ENCODE measurements around the gene SETD2. TPM values are rescaled to one million over a fixed set of nuclear protein-coding genes. Genes with fewer than 3 reads are reported as not detected.

The SETD2 gene
- total and polyA plus RNA-seq, 2 donors (not counting 1 experiment from before 2014, with no cell fraction given), result 22.6 to 91.4 TPM

DNA sequence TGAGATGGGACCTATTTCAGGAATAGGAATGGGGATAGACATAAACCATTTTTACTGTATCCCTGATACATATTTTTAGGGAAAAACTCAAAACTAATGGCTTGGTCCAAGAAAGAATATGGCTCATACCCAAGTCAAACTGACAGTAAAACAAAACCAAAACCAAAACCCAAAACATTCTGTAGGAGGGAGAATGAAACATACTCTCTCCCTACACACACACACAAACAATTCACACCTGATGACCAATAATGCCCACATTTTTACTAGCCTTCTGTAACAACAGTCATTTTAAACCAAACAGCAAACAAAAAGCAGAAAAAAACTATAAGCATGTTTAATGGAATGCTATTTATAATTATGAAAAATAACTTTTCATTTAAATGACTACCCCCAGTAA lies 109.5 kb downstream of the SETD2 start:
- ChIA-PET CTCF (no interaction called here), POLR2A (no interaction called here)
- H3K27me3 ChIP-seq (replicated peaks in 1 of 4; ENCODE audit: control extremely low read depth in 1 of 4, control insufficient read depth in 3 of 4, insufficient read depth in 4 of 4, low read length in 3 of 4), result no peaks in the 10 kb centered on the region
- peaks cover 5% of the 10 kb centered on the region for H4K20me1 ChIP-seq (ENCODE audit: control insufficient read depth, insufficient read depth, low read length, poor library complexity, severe bottlenecking)
- H3K79me2 ChIP-seq (ENCODE audit: control insufficient read depth, insufficient read depth, low read length), result peaks cover 35% of the 10 kb centered on the region
- H3K4me2 ChIP-seq (replicated peaks; ENCODE audit: low read depth, low read length, poor library complexity, severe bottlenecking), result no peak overlapping the region
- H3K9ac ChIP-seq (ENCODE audit: low read length), result no peak overlapping the region
- TF ChIP-seq EZH2 (IDR thresholded peaks at IDR 0.05; ENCODE audit: borderline replicate concordance, insufficient read depth, low read depth, low read length, poor library complexity, severe bottlenecking), result no peak
- TF ChIP-seq, protein P1, sequence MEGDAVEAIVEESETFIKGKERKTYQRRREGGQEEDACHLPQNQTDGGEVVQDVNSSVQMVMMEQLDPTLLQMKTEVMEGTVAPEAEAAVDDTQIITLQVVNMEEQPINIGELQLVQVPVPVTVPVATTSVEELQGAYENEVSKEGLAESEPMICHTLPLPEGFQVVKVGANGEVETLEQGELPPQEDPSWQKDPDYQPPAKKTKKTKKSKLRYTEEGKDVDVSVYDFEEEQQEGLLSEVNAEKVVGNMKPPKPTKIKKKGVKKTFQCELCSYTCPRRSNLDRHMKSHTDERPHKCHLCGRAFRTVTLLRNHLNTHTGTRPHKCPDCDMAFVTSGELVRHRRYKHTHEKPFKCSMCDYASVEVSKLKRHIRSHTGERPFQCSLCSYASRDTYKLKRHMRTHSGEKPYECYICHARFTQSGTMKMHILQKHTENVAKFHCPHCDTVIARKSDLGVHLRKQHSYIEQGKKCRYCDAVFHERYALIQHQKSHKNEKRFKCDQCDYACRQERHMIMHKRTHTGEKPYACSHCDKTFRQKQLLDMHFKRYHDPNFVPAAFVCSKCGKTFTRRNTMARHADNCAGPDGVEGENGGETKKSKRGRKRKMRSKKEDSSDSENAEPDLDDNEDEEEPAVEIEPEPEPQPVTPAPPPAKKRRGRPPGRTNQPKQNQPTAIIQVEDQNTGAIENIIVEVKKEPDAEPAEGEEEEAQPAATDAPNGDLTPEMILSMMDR (IDR thresholded peaks at IDR 0.05), result no peak
- Mint-ChIP-seq H3K9me3 (ENCODE audit: insufficient read depth) (no peaks in the 10 kb centered on the region), H3K4me1 (peaks cover 4% of the 10 kb centered on the region), H3K4me3 (no peak overlapping the region), H3K27ac (peak overlapping the region; percentile 22), H3K27me3 (no peaks in the 10 kb centered on the region)
- no peak for DNase-seq
- H2AFZ ChIP-seq (ENCODE audit: insufficient read depth, low read depth, low read length, poor library complexity, severe bottlenecking), result no peak overlapping the region
- H3K4me1 ChIP-seq (ENCODE audit: control insufficient read depth in 2 of 2, insufficient read depth in 2 of 2, low read length in 2 of 2), result no peaks in the 10 kb centered on the region
- no peak for ATAC-seq (ENCODE audit: low read depth)
- H3K9me3 ChIP-seq (ENCODE audit: control extremely low read depth in 1 of 3, control insufficient read depth in 2 of 3, insufficient read depth in 1 of 3, low read length in 2 of 3), result no peaks in the 10 kb centered on the region
- H3K4me3 ChIP-seq (ENCODE audit: control extremely low read depth in 1 of 5, extremely low read depth in 1 of 5, insufficient read depth in 1 of 5, low read depth in 2 of 5, low read length in 4 of 5), result no peak overlapping the region
- intact Hi-C loops (cut with micrococcal nuclease), result no loop called here
- peak overlapping the region in 1 of 2 donors; percentile 40 for H3K27ac ChIP-seq (ENCODE audit: low read length in 2 of 2)
- H3K36me3 ChIP-seq (replicated peaks in 1 of 2; ENCODE audit: control extremely low read depth in 1 of 2, control insufficient read depth in 1 of 2, extremely low read depth in 1 of 2, insufficient read depth in 2 of 2, low read length in 1 of 2), result peaks cover 10 to 52% of the 10 kb centered on the region in 2 experiments

DNA sequence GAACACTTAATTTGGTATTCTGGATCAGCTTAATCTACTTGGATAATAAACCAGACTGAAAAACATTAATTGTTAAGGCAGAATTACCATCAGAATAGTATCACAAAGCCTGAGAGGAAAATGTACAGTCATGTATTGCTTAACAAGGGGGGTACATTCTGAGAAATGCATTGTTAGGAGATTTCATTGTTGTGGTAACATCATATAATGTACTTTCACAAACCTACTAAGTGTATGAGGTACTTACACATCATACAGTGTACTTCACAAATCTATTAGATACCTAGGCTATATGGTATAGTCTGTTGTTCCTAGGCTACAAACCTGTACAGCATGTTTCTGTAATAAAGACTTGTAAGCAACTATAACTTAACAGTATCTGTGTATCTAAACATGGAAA lies 116.2 kb downstream of the SETD2 start:
- H3K27ac Mint-ChIP-seq, result peak overlapping the region; percentile 61
- no peak for ATAC-seq (ENCODE audit: low read depth)

More for the DNA sequence above, 116.2 kb downstream of the SETD2 start:
- CTCF ChIA-PET, result no interaction called here
- no peak overlapping the region for H3K4me3 ChIP-seq (ENCODE audit: control extremely low read depth in 1 of 5, extremely low read depth in 1 of 5, insufficient read depth in 1 of 5, low read depth in 2 of 5, low read length in 4 of 5)
- POLR2A ChIA-PET, result no interaction called here
- H2AFZ ChIP-seq (ENCODE audit: insufficient read depth, low read depth, low read length, poor library complexity, severe bottlenecking), result no peak overlapping the region
- H3K4me1 ChIP-seq (ENCODE audit: control insufficient read depth in 2 of 2, insufficient read depth in 2 of 2, low read length in 2 of 2), result no peaks in the 10 kb centered on the region
- H3K27me3 Mint-ChIP-seq, result no peaks in the 10 kb centered on the region
- no peaks in the 10 kb centered on the region for H3K9me3 Mint-ChIP-seq (ENCODE audit: insufficient read depth)
- H3K9ac ChIP-seq (ENCODE audit: low read length), result no peak overlapping the region
- peaks cover 19% of the 10 kb centered on the region for H3K79me2 ChIP-seq (ENCODE audit: control insufficient read depth, insufficient read depth, low read length)
- H3K9me3 ChIP-seq (ENCODE audit: control extremely low read depth in 1 of 3, control insufficient read depth in 2 of 3, insufficient read depth in 1 of 3, low read length in 2 of 3), result no peaks in the 10 kb centered on the region
- TF ChIP-seq, protein P1 (IDR thresholded peaks at IDR 0.05), result no peak
- TF ChIP-seq EZH2 (IDR thresholded peaks at IDR 0.05; ENCODE audit: borderline replicate concordance, insufficient read depth, low read depth, low read length, poor library complexity, severe bottlenecking), result no peak
- H4K20me1 ChIP-seq (ENCODE audit: control insufficient read depth, insufficient read depth, low read length, poor library complexity, severe bottlenecking), result peaks cover 10% of the 10 kb centered on the region
- H3K4me1 Mint-ChIP-seq, result peaks cover 8% of the 10 kb centered on the region
- H3K4me2 ChIP-seq (replicated peaks; ENCODE audit: low read depth, low read length, poor library complexity, severe bottlenecking), result no peak overlapping the region
- intact Hi-C loops (cut with micrococcal nuclease), result no loop called here
- no peak for DNase-seq
- peaks cover 2 to 26% of the 10 kb centered on the region in 2 experiments for H3K36me3 ChIP-seq (replicated peaks in 1 of 2; ENCODE audit: control extremely low read depth in 1 of 2, control insufficient read depth in 1 of 2, extremely low read depth in 1 of 2, insufficient read depth in 2 of 2, low read length in 1 of 2)
- no peak overlapping the region for H3K4me3 Mint-ChIP-seq
- peak overlapping the region in 1 of 2 donors; percentile 44 for H3K27ac ChIP-seq (ENCODE audit: low read length in 2 of 2)
- no peaks in the 10 kb centered on the region for H3K27me3 ChIP-seq (replicated peaks in 1 of 4; ENCODE audit: control extremely low read depth in 1 of 4, control insufficient read depth in 3 of 4, insufficient read depth in 4 of 4, low read length in 3 of 4)

All from B cell (primary cell).